K562 (cell line): ENCODE data around the gene NCOR2. TPM values are rescaled to one million over a fixed set of nuclear protein-coding genes. Genes with fewer than 3 reads are reported as not detected.

ENCODE experiments used
- ATAC-seq: fragments of 200-7000 bp; cut with Tn5 transposase; 3 replicates; pipeline ENCODE4 v1.9.1; 2020; ENCODE audit warnings: moderate library complexity
- BruUV-seq: library from RNA; stranded (reverse); fragments of 400-500 nt; replicated peaks from 2 replicates; lab custom pipeline; 2021; lab: Mats Ljungman, UMichigan
- CTCF ChIA-PET: fragments of 300-600 bp; formaldehyde crosslinking; extraction: SDS; loops from one replicate; lab custom pipeline; 2021; ENCODE audit warnings: low intra/inter-chr PET ratio; lab: Yijun Ruan, JAX
- POLR2A ChIA-PET: fragments of 300-600, 350-650 bp; sonication (Branson Sonifier 250); formaldehyde crosslinking; extraction: SDS; loops from one replicate; lab custom pipeline; 2021; ENCODE audit warnings: antibody characterized with exemption, inconsistent platforms; lab: Yijun Ruan, JAX
- DNase-seq, 4 experiments: peaks; one replicate each; pipeline versions ENCODE4 v3.0.0 to v3.0.0-alpha.2; 2011 to 2018; ENCODE audit warnings: low spot score in 3 of 4, mixed read lengths in 3 of 4; ENCODE audit errors: extremely low read depth in 1 of 4
- FAIRE-seq: peaks from 2 replicates; lab custom pipeline; 2011; peaks lifted over from hg19 to GRCh38; lab: Jason Lieb, UNC
- H2AFZ ChIP-seq: 2 replicates; pipeline ENCODE4 v1.6.0; 2011; ENCODE audit warnings: low read depth, low read length, control low read depth, inconsistent platforms
- H3K27ac ChIP-seq: fragments of 200-600 bp; 3 replicates; pipeline ENCODE4 v1.8.0; 2011; ENCODE audit warnings: low read depth, mild to moderate bottlenecking, control low read depth, inconsistent platforms, low read length, moderate library complexity, mixed read lengths; ENCODE audit errors: extremely low read depth
- H3K27me3 ChIP-seq, 2 experiments: fragments of 300-600 bp in 1 of 2; 2 replicates in 1 of 2; 3 replicates in 1 of 2; pipeline versions ENCODE4 v1.6.0 to v1.8.0; 2011; ENCODE audit warnings: inconsistent platforms in 2 of 2, low read length in 2 of 2, mild to moderate bottlenecking in 1 of 2, mixed read lengths in 1 of 2, moderate library complexity in 1 of 2; ENCODE audit not compliant: control insufficient read depth in 2 of 2, insufficient read depth in 2 of 2
- H3K36me3 ChIP-seq: fragments of 300-600 bp; 3 replicates; pipeline ENCODE4 v1.8.0; 2011; ENCODE audit warnings: mild to moderate bottlenecking, low read length, inconsistent platforms; ENCODE audit not compliant: control insufficient read depth, insufficient read depth
- H3K4me1 ChIP-seq, 2 experiments: fragments of 200-600 bp in 1 of 2; replicated peaks in 1 of 2; 2 replicates in 1 of 2; 3 replicates in 1 of 2; pipeline versions ENCODE4 v1.5.1 to v1.8.0; 2011; ENCODE audit warnings: inconsistent platforms in 2 of 2, low read length in 2 of 2, mild to moderate bottlenecking in 1 of 2, mixed read lengths in 1 of 2, moderate library complexity in 1 of 2; ENCODE audit not compliant: control insufficient read depth in 2 of 2, insufficient read depth in 2 of 2
- H3K4me2 ChIP-seq: 2 replicates; pipeline ENCODE4 v1.6.1; 2011; ENCODE audit warnings: low read length, control low read depth, inconsistent platforms, mixed read lengths; ENCODE audit not compliant: insufficient read depth
- H3K4me3 ChIP-seq: fragments of 200-600 bp; sonication (generic), shearing (Covaris generic); 2 replicates; pipeline ENCODE4 v1.5.1; 2016; ENCODE audit warnings: control low read depth, inconsistent platforms
- H3K79me2 ChIP-seq: fragments of 200-600 bp; 3 replicates; pipeline ENCODE4 v1.8.0; 2011; ENCODE audit warnings: low read length, inconsistent platforms; ENCODE audit not compliant: control insufficient read depth, insufficient read depth
- H3K9ac ChIP-seq, 2 experiments: 2 replicates each; pipeline versions ENCODE4 v1.6.0 to v1.6.1; 2011; ENCODE audit warnings: low read depth in 2 of 2, low read length in 2 of 2, control low read depth in 1 of 2, inconsistent platforms in 1 of 2, mild to moderate bottlenecking in 1 of 2, mixed read lengths in 1 of 2; ENCODE audit not compliant: insufficient read depth in 1 of 2
- H3K9me1 ChIP-seq: one replicate; pipeline ENCODE4 v1.6.0; 2011; ENCODE audit warnings: inconsistent platforms, mild to moderate bottlenecking, low read length, moderate library complexity; ENCODE audit not compliant: control insufficient read depth, insufficient read depth
- H3K9me3 ChIP-seq: replicated peaks from 2 replicates; pipeline ENCODE4 v1.5.1; 2011; ENCODE audit warnings: low read depth, low read length, inconsistent platforms; ENCODE audit not compliant: control insufficient read depth, insufficient read depth
- H4K20me1 ChIP-seq: replicated peaks from 2 replicates; pipeline ENCODE4 v1.6.1; 2011; ENCODE audit warnings: low read length, inconsistent platforms, mixed read lengths; ENCODE audit not compliant: control insufficient read depth, insufficient read depth
- ADNP ChIP-seq: fragments of 200-800 bp; sonication (Bioruptor generic); IDR thresholded peaks from 2 replicates; pipeline ENCODE4 v1.6.1; 2016; ENCODE audit warnings: missing genetic modification characterization, missing compliant biosample characterization
- GTF2B ChIP-seq: IDR thresholded peaks from 2 replicates; pipeline ENCODE4 v1.6.1; 2011; ENCODE audit not compliant: insufficient read length; ENCODE audit errors: extremely low read depth
- HMGN3 ChIP-seq: IDR thresholded peaks from 2 replicates; pipeline ENCODE4 v1.6.1; 2011; ENCODE audit warnings: borderline replicate concordance, low read depth, mild to moderate bottlenecking, mixed read lengths, low read length; ENCODE audit not compliant: insufficient read length; ENCODE audit errors: extremely low read depth
- MEF2D ChIP-seq: conservative IDR thresholded peaks from 2 replicates; pipeline ENCODE4 v1.6.1; 2016; ENCODE audit warnings: low read depth, missing genetic modification characterization, missing compliant biosample characterization
- PCBP2 ChIP-seq: fragments of 200-400 bp; formaldehyde crosslinking; IDR thresholded peaks from 2 replicates; pipeline ENCODE4 v1.6.1; 2018; ENCODE audit warnings: low read length, low read depth, mild to moderate bottlenecking, moderate library complexity; ENCODE audit not compliant: poor library complexity, severe bottlenecking
- POLR2G ChIP-seq: fragments of 200-400 bp; formaldehyde crosslinking; IDR thresholded peaks from 2 replicates; pipeline ENCODE4 v1.6.1; 2017; ENCODE audit warnings: low read depth, mild to moderate bottlenecking, antibody characterized with exemption, low read length, moderate library complexity
- WGBS: fragments of 100-300 bp; shearing (Covaris generic); methylation state at CpG from one replicate; pipeline ENCODE4 v1.1.6; 2016; ENCODE audit warnings: low coverage, mixed read lengths; ENCODE audit not compliant: insufficient coverage; ENCODE audit errors: missing lambda C conversion rate; 5-methylcytosine and 5-hydroxymethylcytosine counted together
- in situ Hi-C: fragments of 300-500 bp; cut with MboI; formaldehyde crosslinking; loops from 4 replicates; pipeline ENCODE4 v1.15.0; 2018; ENCODE audit warnings: inconsistent platforms, mixed read lengths
- intact Hi-C: fragments of 100-400 bp; cut with micrococcal nuclease; formaldehyde crosslinking; loops from 2 replicates; pipeline ENCODE4 v1.14.2; 2022
- polyA plus RNA-seq, 8 experiments: library from polyadenylated mRNA; depleted of rRNA in 4 of 8; stranded (reverse) in 5 of 8; unstranded in 3 of 8; fragments of >200 nt; fragmentation: Nextera tagmentation in 2 of 8; fragmentation: Illumina TruSeq in 1 of 8; extraction: Ambion mirVana in 2 of 8; extraction: Trizol in 1 of 8; gene quantifications; 2 replicates each; pipeline versions ENCODE4 v1.2.1 to v1.2.3, GENCODE V29; 2011 to 2014; ENCODE audit warnings: inconsistent platforms in 1 of 8, missing spikeins in 1 of 8
- total RNA-seq, 7 experiments: library from RNA; depleted of rRNA in 6 of 7; stranded (reverse); fragments of >200 nt in 6 of 7; fragmentation: Illumina TruSeq in 2 of 7; extraction: Trizol in 2 of 7; gene quantifications; 2 replicates each; pipeline versions ENCODE4 v1.2.1 to v1.2.3, GENCODE V29; 2011 to 2021; ENCODE audit warnings: low replicate concordance in 1 of 7

Gene NCOR2
- total and polyA plus RNA-seq, 9 of the 15 experiments (the other 6 are each of a cell fraction or from before 2014, with no cell fraction given): 0.18 to 126 (median 8.4) TPM

- BruUV-seq: no TSS peak
- H3K4me2 ChIP-seq: no peak overlapping the region
- no peak overlapping the region for H3K27ac ChIP-seq
- peaks cover 23% of the 10 kb centered on the region for H4K20me1 ChIP-seq
- FAIRE-seq (no peak), ATAC-seq (no peak), DNase-seq (no peak)
- WGBS: 79% methylated on average over 10 of the region's 10 CpGs
- H3K9ac ChIP-seq: peak overlapping the region in 1 of 2 experiments; percentile 65; a peak in 2 of 4 replicates
- no peak overlapping the region for H2AFZ ChIP-seq
- H3K9me1 ChIP-seq: no peaks in the 10 kb centered on the region
- intact Hi-C loops: no loop called here
- POLR2A ChIA-PET: interaction anchor here (0.6 to 1.4 kb wide), 4 partner anchors 10 to 117 kb away, joined by 3 to 6 read pairs (median 4); no protein-coding TSS in a partner anchor
- in situ Hi-C loops: no loop called here
- TF ChIP-seq GTF2B: no peak
- TF ChIP-seq POLR2G: 0 out of 2 replicates have a peak, but pooled peaks have one; percentile 21
- TF ChIP-seq ADNP (tag): 0 out of 2 replicates have a peak, but pooled peaks have one; percentile 40
- TF ChIP-seq HMGN3: peak; percentile 31
- TF ChIP-seq MEF2D (tag): no peak
- TF ChIP-seq PCBP2: no peak
- CTCF ChIA-PET: no interaction called here
- no peak overlapping the region for H3K4me3 ChIP-seq
- peaks cover 9% of the 10 kb centered on the region; the same call in 2 of the 3 replicates for H3K36me3 ChIP-seq
- H3K4me1 ChIP-seq: peaks cover 14 to 54% of the 10 kb centered on the region in 2 experiments
- H3K9me3 ChIP-seq: peaks cover 2% of the 10 kb centered on the region
- no peaks in the 10 kb centered on the region for H3K27me3 ChIP-seq
- H3K79me2 ChIP-seq: peaks cover 57% of the 10 kb centered on the region
Observed at GRCh38 chr12:124519746-124520145, 47.7 kb downstream of the NCOR2 start.
